ENCODE measurements around the gene IST1. TPM values are rescaled to one million over a fixed set of nuclear protein-coding genes. Genes with fewer than 3 reads are reported as not detected.

The IST1 gene
- total RNA-seq, 2 donors from 2014 or later: 154 to 181 TPM

- TF ChIP-seq, protein P1, sequence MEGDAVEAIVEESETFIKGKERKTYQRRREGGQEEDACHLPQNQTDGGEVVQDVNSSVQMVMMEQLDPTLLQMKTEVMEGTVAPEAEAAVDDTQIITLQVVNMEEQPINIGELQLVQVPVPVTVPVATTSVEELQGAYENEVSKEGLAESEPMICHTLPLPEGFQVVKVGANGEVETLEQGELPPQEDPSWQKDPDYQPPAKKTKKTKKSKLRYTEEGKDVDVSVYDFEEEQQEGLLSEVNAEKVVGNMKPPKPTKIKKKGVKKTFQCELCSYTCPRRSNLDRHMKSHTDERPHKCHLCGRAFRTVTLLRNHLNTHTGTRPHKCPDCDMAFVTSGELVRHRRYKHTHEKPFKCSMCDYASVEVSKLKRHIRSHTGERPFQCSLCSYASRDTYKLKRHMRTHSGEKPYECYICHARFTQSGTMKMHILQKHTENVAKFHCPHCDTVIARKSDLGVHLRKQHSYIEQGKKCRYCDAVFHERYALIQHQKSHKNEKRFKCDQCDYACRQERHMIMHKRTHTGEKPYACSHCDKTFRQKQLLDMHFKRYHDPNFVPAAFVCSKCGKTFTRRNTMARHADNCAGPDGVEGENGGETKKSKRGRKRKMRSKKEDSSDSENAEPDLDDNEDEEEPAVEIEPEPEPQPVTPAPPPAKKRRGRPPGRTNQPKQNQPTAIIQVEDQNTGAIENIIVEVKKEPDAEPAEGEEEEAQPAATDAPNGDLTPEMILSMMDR (IDR thresholded peaks at IDR 0.05): no peak
- no peaks in the 10 kb centered on the region for H3K27me3 ChIP-seq (replicated peaks; ENCODE audit: insufficient read depth)
- no peak overlapping the region for H3K27ac ChIP-seq
- H3K9me3 ChIP-seq: no peaks in the 10 kb centered on the region
- ATAC-seq (ENCODE audit: insufficient number of reproducible peaks, low FRiP score, low read depth): no peak
- H3K4me3 ChIP-seq: no peak overlapping the region
- H3K4me1 ChIP-seq (ENCODE audit: control insufficient read depth in 1 of 2, low read depth in 2 of 2): peaks cover 7 to 14% of the 10 kb centered on the region in 2 donors
- H3K36me3 ChIP-seq: peaks cover 31% of the 10 kb centered on the region
- no peak for DNase-seq (ENCODE audit: low spot score)
These were observed 43.6 kb upstream of the IST1 start for GRCh38 chr16:71851746-71852145.

DNA sequence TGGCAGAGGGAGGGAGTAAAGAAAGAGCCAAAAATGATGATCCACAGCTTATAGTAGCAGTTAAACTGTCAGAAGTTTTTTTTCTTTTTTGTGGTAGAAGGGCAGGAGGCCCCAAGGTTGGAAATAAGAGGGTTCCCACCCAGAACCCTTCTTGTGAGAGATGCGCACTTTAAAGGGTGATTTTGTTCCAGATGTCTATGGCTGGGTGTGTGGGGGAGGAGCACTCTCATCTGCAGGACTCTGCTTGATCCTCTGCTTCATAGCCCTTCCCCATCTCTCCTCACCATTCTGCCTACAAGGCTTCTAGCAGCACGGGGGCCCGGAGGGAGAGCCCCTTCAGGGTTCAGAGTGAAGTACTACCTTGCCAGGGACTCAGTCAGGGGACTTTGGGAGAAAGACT, 43.2 kb upstream of the IST1 start:
- no peak overlapping the region for H3K27ac ChIP-seq
- no peaks in the 10 kb centered on the region for H3K9me3 ChIP-seq
- TF ChIP-seq, protein P1 (IDR thresholded peaks at IDR 0.05): no peak
- no peak for DNase-seq (ENCODE audit: low spot score)
- H3K36me3 ChIP-seq: peaks cover 31% of the 10 kb centered on the region
- no peaks in the 10 kb centered on the region for H3K27me3 ChIP-seq (replicated peaks; ENCODE audit: insufficient read depth)
- no peak overlapping the region for H3K4me3 ChIP-seq
- peaks cover 3 to 10% of the 10 kb centered on the region in 2 donors for H3K4me1 ChIP-seq (ENCODE audit: control insufficient read depth in 1 of 2, low read depth in 2 of 2)
- ATAC-seq (ENCODE audit: insufficient number of reproducible peaks, low FRiP score, low read depth): no peak

DNA sequence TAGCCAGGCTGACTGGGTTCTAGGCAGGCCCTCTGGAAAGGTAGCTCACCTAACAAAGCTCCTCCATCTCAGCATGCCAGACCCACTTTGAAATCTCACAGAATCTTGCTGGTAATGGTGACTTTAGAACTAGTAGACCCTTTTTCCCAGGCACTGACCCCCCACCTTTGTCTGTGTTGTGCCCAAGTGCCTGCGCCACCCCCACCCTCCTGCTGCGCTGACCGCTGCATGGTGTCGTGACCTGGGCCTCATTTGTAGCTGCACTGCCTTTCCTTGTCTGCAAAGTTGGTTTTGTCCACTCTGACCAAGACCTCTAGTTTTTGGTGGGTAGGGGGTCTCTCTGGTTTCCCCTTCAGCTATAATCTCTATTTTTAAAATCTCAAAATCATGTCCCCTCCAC, 42.8 kb upstream of the IST1 start:
- ATAC-seq (ENCODE audit: insufficient number of reproducible peaks, low FRiP score, low read depth): no peak
- H3K4me3 ChIP-seq: no peak overlapping the region
- H3K9me3 ChIP-seq: no peaks in the 10 kb centered on the region
- no peak for DNase-seq (ENCODE audit: low spot score)
- peaks cover 0 to 6% of the 10 kb centered on the region in 2 donors for H3K4me1 ChIP-seq (ENCODE audit: control insufficient read depth in 1 of 2, low read depth in 2 of 2)
- no peaks in the 10 kb centered on the region for H3K27me3 ChIP-seq (replicated peaks; ENCODE audit: insufficient read depth)
- TF ChIP-seq, protein P1 (IDR thresholded peaks at IDR 0.05): no peak
- H3K27ac ChIP-seq: no peak overlapping the region
- H3K36me3 ChIP-seq: peaks cover 31% of the 10 kb centered on the region

- no peak overlapping the region for H3K4me3 ChIP-seq
- H3K4me1 ChIP-seq (ENCODE audit: control insufficient read depth in 1 of 2, low read depth in 2 of 2): peaks cover 0 to 5% of the 10 kb centered on the region in 2 donors
- no peak for DNase-seq (ENCODE audit: low spot score)
- peaks cover 31% of the 10 kb centered on the region for H3K36me3 ChIP-seq
- H3K27ac ChIP-seq: no peak overlapping the region
- ATAC-seq (ENCODE audit: insufficient number of reproducible peaks, low FRiP score, low read depth): no peak
- H3K27me3 ChIP-seq (replicated peaks; ENCODE audit: insufficient read depth): no peaks in the 10 kb centered on the region
- TF ChIP-seq, protein P1 (IDR thresholded peaks at IDR 0.05): no peak
- H3K9me3 ChIP-seq: no peaks in the 10 kb centered on the region
These were observed 41.9 kb upstream of the IST1 start for GRCh38 chr16:71853413-71853812.

- Histone ChIP-seq H3K9me3 (no peaks in the 10 kb centered on the region), H3K4me3 (no peak overlapping the region), H3K36me3 (peaks cover 22% of the 10 kb centered on the region), H3K27ac (no peak overlapping the region), H3K4me1 (ENCODE audit: control insufficient read depth in 1 of 2, low read depth in 2 of 2) (peaks cover 4 to 11% of the 10 kb centered on the region in 2 donors), H3K27me3 (replicated peaks; ENCODE audit: insufficient read depth) (no peaks in the 10 kb centered on the region)
- ATAC-seq (ENCODE audit: insufficient number of reproducible peaks, low FRiP score, low read depth) (no peak), DNase-seq (ENCODE audit: low spot score) (no peak)
- TF ChIP-seq, protein P1 (IDR thresholded peaks at IDR 0.05): no peak
These were observed 40.9 kb upstream of the IST1 start for GRCh38 chr16:71854369-71854948.

Data from thoracic aorta (tissue), 2 donors.